Gastroesophageal sphincter (tissue), 3 donors: ENCODE results near the gene ZCCHC14.
"Not testable (repeated sequence)": the region's sequence is repeated elsewhere in the genome, so short reads cannot be mapped to it uniquely, and the experiment has no call there.

ENCODE experiments used
- CTCF ChIP-seq, 4 experiments: fragments of 200-600 bp in 2 of 4; fragments of 450-650 bp in 2 of 4; sonication (generic) in 1 of 4; IDR thresholded peaks; one replicate each; pipeline ENCODE4 v1.5.1; 2017 to 2019; ENCODE audit warnings: antibody characterized with exemption in 4 of 4, mild to moderate bottlenecking in 2 of 4, moderate library complexity in 2 of 4
- POLR2A ChIP-seq, 2 donors: fragments of 450-650 bp; IDR thresholded peaks; one replicate each; pipeline ENCODE4 v1.6.1; 2017; ENCODE audit warnings: antibody characterized with exemption in 2 of 2, mild to moderate bottlenecking in 2 of 2, moderate library complexity in 1 of 2

DNA sequence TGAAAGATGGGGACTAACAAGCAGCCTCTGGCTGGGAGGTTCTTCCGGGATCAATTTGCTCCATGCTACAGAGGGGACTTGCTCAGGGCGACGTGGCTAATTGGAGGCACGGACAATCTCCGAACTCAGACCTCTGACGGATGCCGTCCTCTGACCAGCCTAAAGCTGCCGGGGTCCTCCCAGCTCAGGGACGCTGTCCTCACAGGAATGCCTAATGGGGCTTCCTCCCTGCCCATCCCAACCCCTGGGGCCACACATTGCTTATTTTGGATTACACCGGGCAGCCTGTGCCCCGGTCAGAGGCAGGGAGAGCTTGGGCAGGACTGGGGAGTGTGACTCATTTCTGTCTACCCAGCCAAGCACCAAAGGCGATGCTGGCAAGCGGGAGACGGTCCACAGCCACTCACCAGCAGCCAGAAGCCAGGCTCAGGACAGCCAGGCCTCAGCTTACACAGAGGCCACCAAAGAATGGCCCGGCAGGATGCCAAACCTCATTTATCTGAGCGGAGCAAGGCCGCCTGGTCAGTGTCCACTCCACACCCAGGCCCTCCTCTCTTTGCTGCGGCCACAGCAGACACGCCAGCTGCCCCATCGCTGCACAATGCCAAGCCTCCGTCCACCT lies 25.7 kb upstream of the ZCCHC14 start:
- TF ChIP-seq CTCF, POLR2A (IDR thresholded peaks at IDR 0.05): not testable (repeated sequence)
